ENCODE measurements around the gene CREB5.

DNA sequence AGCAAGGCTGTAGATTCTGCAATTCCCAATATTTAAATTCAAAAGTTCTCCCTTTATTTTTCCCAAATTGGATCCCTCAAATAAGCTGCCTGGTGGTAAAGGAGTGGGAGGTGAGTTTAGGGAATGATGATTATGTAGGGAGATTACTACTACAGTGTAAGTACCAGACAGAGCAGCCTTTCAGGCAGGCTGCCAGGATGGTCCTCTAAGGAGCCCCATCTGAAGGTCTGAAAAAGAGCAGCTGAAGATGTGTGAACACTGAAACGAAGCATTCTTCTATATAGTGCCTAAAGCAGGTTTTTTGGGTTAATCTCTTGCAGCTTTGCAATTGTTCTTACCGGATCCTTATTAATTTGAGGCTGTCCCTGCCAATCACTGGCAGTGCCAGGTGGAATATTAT lies 84.7 kb downstream of the CREB5 start:
- TF ChIP-seq POLR2A (IDR thresholded peaks at IDR 0.05): no peak
- TF ChIP-seq, protein P1, sequence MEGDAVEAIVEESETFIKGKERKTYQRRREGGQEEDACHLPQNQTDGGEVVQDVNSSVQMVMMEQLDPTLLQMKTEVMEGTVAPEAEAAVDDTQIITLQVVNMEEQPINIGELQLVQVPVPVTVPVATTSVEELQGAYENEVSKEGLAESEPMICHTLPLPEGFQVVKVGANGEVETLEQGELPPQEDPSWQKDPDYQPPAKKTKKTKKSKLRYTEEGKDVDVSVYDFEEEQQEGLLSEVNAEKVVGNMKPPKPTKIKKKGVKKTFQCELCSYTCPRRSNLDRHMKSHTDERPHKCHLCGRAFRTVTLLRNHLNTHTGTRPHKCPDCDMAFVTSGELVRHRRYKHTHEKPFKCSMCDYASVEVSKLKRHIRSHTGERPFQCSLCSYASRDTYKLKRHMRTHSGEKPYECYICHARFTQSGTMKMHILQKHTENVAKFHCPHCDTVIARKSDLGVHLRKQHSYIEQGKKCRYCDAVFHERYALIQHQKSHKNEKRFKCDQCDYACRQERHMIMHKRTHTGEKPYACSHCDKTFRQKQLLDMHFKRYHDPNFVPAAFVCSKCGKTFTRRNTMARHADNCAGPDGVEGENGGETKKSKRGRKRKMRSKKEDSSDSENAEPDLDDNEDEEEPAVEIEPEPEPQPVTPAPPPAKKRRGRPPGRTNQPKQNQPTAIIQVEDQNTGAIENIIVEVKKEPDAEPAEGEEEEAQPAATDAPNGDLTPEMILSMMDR (IDR thresholded peaks at IDR 0.05): no peak
